ENCODE results near the gene TEX22. TPM values are rescaled to one million over a fixed set of nuclear protein-coding genes. Genes with fewer than 3 reads are reported as not detected.

The TEX22 gene
- total RNA-seq, 1 experiment from 2014 or later, result 4.1 TPM

GRCh38 chr14:105392131-105393090 lies 5.9 kb upstream of the TEX22 start:
- DNase-seq (ENCODE audit: unreplicated experiment), result no peak
- Mint-ChIP-seq H3K27me3 (ENCODE audit: insufficient read depth, unreplicated experiment) (no peaks in the 10 kb centered on the region), H3K36me3 (ENCODE audit: insufficient read depth, unreplicated experiment) (peaks cover 4% of the 10 kb centered on the region), H3K9me3 (ENCODE audit: unreplicated experiment) (no peaks in the 10 kb centered on the region), H3K27ac (ENCODE audit: low read depth, unreplicated experiment) (no peak overlapping the region), H3K4me1 (ENCODE audit: insufficient read depth, unreplicated experiment) (no peaks in the 10 kb centered on the region), H3K4me3 (ENCODE audit: unreplicated experiment) (no peak overlapping the region)
- intact Hi-C loops (cut with micrococcal nuclease), result no loop called here
- BruUV-seq (replicated peaks), result no TSS peak
- TF ChIP-seq CTCF (IDR thresholded peaks at IDR 0.05; ENCODE audit: unreplicated experiment), result no peak
- ChIA-PET CTCF (interaction anchor here (0.6 kb wide), 2 partner anchors 23 to 111 kb away, joined by 3 read pairs; no protein-coding TSS in a partner anchor), POLR2A (no interaction called here)

- no peak for DNase-seq (ENCODE audit: unreplicated experiment)
- ChIA-PET POLR2A (no interaction called here), CTCF (interaction anchor here (0.6 kb wide), 1 partner anchor 11 kb away, joined by 3 read pairs; no protein-coding TSS in a partner anchor)
- Mint-ChIP-seq H3K27ac (ENCODE audit: low read depth, unreplicated experiment) (no peak overlapping the region), H3K36me3 (ENCODE audit: insufficient read depth, unreplicated experiment) (peaks cover 4% of the 10 kb centered on the region), H3K9me3 (ENCODE audit: unreplicated experiment) (no peaks in the 10 kb centered on the region), H3K27me3 (ENCODE audit: insufficient read depth, unreplicated experiment) (no peaks in the 10 kb centered on the region), H3K4me3 (ENCODE audit: unreplicated experiment) (no peak overlapping the region), H3K4me1 (ENCODE audit: insufficient read depth, unreplicated experiment) (no peaks in the 10 kb centered on the region)
- BruUV-seq (replicated peaks), result no TSS peak
- no peak for TF ChIP-seq CTCF (IDR thresholded peaks at IDR 0.05; ENCODE audit: unreplicated experiment)
- intact Hi-C loops (cut with micrococcal nuclease), result no loop called here
Observed at GRCh38 chr14:105393151-105393550, 5.2 kb upstream of the TEX22 start.

GRCh38 chr14:105394714-105395537 lies 3.4 kb upstream of the TEX22 start:
- H3K9me3 Mint-ChIP-seq (ENCODE audit: unreplicated experiment), result no peaks in the 10 kb centered on the region
- CTCF ChIA-PET, result no interaction called here
- peaks cover 18% of the 10 kb centered on the region for H3K36me3 Mint-ChIP-seq (ENCODE audit: insufficient read depth, unreplicated experiment)
- POLR2A ChIA-PET, result no interaction called here
- no peaks in the 10 kb centered on the region for H3K4me1 Mint-ChIP-seq (ENCODE audit: insufficient read depth, unreplicated experiment)
- BruUV-seq (replicated peaks), result no TSS peak
- intact Hi-C loops (cut with micrococcal nuclease), result no loop called here
- H3K27me3 Mint-ChIP-seq (ENCODE audit: insufficient read depth, unreplicated experiment), result no peaks in the 10 kb centered on the region
- no peak overlapping the region for H3K27ac Mint-ChIP-seq (ENCODE audit: low read depth, unreplicated experiment)
- DNase-seq (ENCODE audit: unreplicated experiment), result no peak
- no peak overlapping the region for H3K4me3 Mint-ChIP-seq (ENCODE audit: unreplicated experiment)
- TF ChIP-seq CTCF (IDR thresholded peaks at IDR 0.05; ENCODE audit: unreplicated experiment), result no peak

GRCh38 chr14:105395538-105395854 lies 2.8 kb upstream of the TEX22 start:
- CTCF ChIA-PET, result no interaction called here
- H3K27ac Mint-ChIP-seq (ENCODE audit: low read depth, unreplicated experiment), result no peak overlapping the region
- H3K27me3 Mint-ChIP-seq (ENCODE audit: insufficient read depth, unreplicated experiment), result no peaks in the 10 kb centered on the region
- peaks cover 21% of the 10 kb centered on the region for H3K36me3 Mint-ChIP-seq (ENCODE audit: insufficient read depth, unreplicated experiment)
- no peak for TF ChIP-seq CTCF (IDR thresholded peaks at IDR 0.05; ENCODE audit: unreplicated experiment)
- peaks cover 4% of the 10 kb centered on the region for H3K9me3 Mint-ChIP-seq (ENCODE audit: unreplicated experiment)
- no peak overlapping the region for H3K4me3 Mint-ChIP-seq (ENCODE audit: unreplicated experiment)
- intact Hi-C loops (cut with micrococcal nuclease), result no loop called here
- POLR2A ChIA-PET, result no interaction called here
- no TSS peak for BruUV-seq (replicated peaks)
- H3K4me1 Mint-ChIP-seq (ENCODE audit: insufficient read depth, unreplicated experiment), result no peaks in the 10 kb centered on the region
- DNase-seq (ENCODE audit: unreplicated experiment), result no peak
